Measurements from ENCODE around the gene ACP2. TPM values are rescaled to one million over a fixed set of nuclear protein-coding genes. Genes with fewer than 3 reads are reported as not detected.

Gene ACP2
- total RNA-seq, 1 donor from 2014 or later: 12.7 TPM

DNA sequence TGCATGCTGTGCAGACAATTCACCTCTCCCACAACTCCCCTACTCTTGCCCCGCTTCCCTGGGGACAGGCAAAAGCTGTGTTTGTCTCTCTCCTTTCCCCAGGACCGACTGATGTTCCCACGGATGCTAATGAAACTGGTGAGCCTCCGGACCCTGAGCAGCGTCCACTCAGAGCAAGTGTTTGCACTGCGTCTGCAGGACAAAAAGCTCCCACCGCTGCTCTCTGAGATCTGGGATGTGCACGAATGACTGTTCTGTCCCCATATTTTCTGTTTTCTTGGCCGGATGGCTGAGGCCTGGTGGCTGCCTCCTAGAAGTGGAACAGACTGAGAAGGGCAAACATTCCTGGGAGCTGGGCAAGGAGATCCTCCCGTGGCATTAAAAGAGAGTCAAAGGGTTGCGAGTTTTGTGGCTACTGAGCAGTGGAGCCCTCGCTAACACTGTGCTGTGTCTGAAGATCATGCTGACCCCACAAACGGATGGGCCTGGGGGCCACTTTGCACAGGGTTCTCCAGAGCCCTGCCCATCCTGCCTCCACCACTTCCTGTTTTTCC is 19.9 kb upstream of the ACP2 start:
- ATAC-seq: no peak

DNA sequence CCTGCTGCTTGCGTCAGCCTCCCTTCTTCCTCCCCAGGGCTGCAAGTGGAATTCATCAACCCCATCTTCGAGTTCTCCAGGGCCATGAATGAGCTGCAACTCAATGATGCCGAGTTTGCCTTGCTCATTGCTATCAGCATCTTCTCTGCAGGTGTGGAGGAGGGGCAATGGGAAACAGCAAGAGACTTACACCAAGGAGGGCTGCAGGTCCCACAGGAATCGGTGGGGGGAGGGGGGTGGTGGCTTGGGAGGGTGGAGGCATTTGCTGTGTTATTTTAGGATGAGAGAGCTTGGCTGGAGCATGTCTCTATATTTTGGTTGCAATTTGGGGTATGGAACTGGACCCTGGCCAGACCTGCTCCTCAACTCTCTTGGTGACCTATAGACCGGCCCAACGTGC is 19.3 kb upstream of the ACP2 start:
- ATAC-seq: no peak

DNA sequence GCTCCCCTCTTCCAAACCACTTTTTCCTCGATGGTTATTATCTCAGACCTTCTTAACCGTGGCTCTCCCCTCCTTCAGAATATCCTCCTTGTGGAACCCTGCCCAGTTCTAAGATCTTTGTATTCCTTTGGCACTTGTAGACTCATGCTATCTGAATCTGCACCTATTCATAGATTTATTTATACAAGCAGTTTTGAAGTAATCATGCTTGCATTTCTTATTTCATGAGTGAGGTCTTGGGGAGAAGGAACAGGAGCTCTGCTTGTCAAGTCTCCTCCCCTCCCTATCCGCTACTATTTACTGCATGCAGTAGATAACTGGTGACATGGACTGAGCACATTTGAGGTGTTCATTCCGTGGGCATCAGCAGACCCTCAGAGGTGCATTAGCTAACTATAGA is 15.9 kb upstream of the ACP2 start:
- ATAC-seq: no peak

DNA sequence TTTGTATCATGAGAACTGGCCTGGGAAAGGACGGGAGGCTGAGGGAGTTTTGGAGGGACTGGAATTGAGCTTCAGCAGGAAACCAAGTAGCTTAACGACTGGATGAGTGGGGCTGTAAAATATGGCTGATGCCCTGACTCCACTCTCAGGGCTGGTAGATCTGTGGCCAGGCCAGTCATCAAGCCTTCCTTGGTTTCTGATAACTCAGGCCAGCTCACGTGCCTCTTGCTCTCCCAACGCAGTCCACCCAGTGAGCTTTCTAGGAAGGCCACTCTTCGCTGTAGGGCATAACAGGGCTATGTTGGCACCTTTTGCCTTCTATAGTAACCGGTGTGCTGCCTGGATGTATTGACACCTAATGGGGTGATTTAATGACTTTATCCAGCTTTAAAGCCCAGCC is 15.5 kb upstream of the ACP2 start:
- ATAC-seq: no peak

DNA sequence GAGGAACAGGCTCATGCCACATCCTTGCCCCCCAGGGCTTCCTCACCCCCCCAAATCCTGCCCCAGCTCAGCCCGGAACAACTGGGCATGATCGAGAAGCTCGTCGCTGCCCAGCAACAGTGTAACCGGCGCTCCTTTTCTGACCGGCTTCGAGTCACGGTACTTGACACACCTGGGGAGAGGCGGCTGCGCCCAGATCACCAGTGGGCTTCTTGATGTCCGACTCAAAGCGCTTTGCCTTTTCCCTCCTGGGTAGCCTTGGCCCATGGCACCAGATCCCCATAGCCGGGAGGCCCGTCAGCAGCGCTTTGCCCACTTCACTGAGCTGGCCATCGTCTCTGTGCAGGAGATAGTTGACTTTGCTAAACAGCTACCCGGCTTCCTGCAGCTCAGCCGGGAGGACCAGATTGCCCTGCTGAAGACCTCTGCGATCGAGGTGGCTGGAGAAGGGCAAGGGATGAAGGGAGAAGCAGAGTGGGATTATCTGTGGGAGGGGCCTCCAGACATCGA is 12.7 kb upstream of the ACP2 start:
- ATAC-seq: no peak

DNA sequence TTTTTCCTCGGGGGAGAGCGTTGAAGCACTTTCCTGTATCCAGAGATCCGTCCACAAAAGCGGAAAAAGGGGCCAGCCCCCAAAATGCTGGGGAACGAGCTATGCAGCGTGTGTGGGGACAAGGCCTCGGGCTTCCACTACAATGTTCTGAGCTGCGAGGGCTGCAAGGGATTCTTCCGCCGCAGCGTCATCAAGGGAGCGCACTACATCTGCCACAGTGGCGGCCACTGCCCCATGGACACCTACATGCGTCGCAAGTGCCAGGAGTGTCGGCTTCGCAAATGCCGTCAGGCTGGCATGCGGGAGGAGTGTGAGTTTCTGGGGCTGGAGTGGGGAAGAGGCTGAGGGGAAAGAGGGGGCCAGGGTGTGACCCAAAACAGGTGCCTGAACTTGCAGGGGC is 11.8 kb upstream of the ACP2 start:
- no peak for ATAC-seq

DNA sequence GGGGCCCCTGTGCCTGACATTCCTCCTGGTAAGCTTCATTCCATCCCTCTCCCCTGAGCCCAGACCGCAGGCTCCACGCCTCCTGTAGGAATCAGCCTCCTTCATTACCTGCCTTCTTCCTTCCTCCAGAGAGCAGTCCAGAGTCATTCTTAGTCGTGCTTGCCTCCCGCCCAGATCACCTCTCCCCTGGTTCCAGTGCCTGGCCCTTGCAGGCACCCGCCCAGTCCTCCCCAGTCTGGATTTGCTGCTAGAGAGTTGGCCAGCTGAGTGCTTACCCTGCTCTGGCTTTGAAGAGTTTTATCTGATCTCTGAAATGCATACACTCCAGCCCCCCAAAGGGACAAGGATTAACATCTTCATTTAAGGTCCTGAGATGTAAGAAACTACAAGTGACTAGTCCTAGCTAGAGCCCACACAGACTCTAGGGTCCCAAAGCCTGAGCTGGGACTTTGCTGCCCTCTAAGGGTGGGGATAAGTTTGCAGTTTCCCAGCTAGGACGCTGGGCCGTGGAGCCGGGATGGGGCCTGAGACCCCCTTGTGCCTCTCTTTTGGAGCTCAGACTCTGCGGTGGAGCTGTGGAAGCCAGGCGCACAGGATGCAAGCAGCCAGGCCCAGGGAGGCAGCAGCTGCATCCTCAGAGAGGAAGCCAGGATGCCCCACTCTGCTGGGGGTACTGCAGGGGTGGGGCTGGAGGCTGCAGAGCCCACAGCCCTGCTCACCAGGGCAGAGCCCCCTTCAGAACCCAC is 10.8 kb upstream of the ACP2 start:
- peak; percentile 51 for ATAC-seq

DNA sequence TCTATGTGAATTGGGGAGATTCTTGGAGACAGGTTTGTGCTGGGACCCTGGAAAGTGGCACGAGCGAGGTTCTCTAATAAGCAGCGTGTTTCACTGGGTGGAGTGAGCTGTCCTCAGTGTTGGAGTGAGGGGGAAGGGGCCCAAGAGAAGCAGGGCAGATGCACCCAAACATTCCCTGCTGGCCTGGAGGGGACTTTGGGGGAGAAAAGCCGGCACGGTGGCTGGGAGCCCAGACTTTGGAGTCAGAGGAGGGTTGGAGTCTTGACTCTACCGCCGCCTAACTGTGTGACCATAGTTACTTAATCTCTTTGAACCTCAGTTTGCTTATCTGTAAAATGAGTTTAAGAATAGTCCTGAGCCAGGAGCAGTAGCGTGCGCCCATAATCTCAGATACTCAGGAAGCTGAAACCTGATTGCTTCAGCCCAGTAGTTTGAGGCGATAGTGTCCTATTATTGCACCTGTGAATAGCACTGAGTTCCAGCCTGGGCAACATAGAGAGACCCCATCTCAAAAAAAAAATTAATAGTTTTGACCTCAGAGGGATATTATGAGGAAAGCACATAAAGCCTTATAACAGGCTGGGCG is 9.8 kb upstream of the ACP2 start:
- no peak for ATAC-seq

DNA sequence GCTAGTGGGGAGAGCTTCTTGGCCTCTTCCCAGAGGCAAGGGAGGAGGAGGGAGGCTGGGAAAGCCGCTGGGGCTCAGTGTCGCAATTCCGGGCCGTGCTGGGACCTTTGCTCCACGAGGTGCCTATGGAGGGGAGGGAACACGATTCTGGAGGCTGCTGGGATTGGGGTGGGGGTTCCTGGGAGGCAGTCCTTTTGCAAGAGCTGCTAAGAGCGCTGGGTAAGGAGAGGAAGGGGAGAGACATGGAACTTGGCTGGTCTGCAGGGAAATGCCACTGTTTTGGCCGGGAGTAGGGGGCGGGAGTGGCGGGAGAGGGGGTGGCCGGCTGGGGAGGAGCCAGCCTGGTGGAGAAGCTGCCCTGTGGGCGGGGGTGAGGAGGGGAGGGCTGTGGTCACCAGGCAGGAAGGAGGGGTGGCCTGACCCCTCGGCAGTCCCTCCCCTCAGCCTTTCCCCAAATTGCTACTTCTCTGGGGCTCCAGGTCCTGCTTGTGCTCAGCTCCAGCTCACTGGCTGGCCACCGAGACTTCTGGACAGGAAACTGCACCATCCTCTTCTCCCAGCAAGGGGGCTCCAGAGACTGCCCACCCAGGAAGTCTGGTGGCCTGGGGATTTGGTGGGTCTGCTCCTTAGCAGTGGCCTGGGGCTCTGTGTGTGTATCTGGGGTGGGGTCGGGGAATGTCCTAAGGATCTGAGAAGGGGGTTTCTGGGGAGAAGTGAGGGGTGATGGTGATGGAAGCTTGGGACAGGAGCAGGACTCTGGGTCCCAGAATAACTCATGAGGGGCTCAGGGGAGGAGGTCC is 9.1 kb upstream of the ACP2 start, which contains the start of gene NR1H3:
TSS of gene NR1H3 (plus strand) at position 480 of the 800 bp plus-strand sequence. CDS start 1,221 bp downstream, outside the sequence.
- peak; percentile 37 for ATAC-seq

DNA sequence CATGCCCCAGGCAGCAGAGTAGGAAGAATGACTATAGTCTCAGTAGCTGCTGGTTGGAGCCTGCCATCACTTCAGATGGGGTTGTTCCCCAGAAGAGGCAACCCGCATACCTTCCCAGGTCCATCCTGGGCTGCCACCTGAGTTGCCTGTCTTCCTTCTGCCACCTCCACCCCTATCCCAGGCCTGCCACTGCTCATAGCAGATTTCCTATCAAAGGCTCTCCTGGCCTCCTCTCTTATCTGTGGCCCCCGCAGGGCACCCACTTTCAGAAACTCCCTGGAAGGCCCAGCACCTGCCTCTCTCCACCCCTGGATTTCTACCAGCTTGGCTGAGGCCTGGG is 8.5 kb upstream of the ACP2 start:
- peak; percentile 24 for ATAC-seq

DNA sequence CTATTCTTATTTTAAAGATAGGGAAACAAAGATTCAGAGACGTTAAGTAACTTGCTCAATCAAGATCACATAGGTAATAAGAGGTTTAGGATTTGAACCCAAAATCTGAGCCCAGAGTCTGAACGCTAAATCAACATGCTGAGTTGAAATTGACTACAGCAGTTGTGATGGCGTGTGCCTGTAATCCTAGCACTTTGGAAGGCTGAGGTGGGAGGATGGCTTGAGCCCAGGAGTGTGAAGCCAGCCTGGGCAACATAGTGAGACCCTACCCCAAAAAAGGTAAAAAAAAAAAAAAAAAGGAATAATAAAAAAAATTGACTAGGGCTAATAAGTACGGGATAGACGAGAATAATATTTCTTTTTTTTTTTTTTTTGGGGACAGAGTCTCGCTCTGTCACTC is 7.8 kb upstream of the ACP2 start:
- no peak for ATAC-seq

DNA sequence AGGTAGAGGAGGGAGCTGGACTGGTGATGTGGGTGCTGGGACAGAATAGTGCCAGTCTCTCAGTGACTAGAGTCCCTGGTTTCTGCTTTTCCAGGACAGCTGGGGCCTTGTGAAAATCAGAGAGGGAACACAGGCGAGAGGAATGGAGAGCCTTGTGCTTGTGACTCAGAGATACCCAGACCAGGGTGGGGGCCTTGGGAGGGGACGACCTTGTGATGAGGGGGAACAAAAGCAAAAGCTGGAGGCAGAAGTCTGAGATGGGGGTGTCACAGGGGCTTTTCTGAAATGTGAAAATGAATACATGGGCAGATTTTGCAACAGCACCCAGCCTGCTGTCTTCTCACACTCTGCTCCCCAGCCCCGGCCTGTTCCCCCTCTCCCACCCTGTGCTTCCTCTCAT is 5.8 kb upstream of the ACP2 start:
- ATAC-seq: no peak

DNA sequence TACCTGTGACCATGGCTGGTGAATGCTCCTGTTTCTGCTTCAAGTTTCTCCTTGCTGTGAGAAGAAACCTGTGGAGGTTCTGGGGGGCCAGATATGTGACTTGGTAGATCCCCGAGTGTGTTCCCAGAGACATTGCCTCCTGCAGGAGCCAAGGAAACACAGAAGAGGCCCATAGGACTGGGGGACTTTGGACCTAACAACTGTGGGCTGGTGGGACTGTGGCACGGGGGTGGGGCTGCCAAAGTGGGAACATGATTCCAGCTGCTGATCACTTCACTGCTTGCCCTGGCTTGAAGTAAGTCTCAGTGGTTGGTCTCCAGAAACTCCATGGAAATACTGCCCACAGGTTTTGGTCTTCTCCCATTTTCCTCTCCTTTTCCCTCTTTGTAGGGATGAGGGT is 5.0 kb upstream of the ACP2 start:
- ATAC-seq: no peak

DNA sequence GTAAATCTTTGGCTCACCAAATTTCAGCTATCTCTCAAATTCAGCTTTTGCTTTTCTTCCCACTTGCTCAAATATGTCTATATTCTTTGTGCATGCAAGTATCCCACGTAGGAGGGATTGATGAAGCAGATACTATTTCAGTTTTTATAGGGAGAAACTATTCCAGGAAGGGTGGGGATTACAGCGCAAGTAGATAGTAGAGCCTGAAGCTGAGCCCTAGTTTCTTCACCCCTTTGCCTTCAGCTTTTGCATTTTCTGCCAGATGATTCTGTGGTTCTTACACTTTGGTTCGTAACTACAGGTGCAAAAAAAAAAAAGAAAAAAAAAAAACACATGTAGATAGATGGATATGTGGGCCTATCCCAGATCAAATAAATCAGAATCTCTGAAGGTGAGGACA is 3.1 kb upstream of the ACP2 start:
- no peak for ATAC-seq

DNA sequence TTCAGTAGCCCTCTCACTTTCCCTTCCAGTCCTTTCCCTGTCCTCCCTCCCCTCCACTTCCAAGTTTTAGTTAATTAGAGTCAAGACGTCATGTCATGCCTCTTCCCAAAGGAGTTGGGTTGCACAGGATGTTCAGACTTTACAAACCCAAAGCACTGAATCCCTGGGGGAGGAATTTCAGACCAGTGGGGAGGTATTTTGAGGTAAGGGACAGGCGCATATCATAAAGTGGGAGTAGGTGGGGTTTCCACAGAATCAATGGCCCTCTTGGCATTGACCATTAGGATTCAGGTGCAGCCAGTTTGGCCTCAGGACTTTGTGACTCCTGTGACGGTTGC is 733 bp upstream of the ACP2 start:
- no peak for ATAC-seq

DNA sequence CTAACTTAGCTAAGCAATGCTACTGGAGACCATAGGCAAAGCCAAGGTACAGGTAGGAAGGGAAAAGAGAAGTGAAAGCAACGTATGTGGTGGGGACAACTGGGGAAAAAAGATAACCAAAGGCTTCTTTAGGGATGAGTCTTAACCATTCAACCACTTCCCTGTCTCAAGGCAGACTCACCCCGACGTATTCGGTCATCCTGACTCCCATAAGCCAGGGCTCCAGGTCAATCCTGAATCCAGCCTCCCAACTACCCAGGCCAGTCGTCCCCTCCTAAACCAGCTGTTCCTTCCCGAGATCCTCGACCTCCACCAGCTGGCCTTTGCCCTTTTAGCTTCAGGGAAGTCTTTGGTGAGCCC is 330 bp downstream of the ACP2 start:
- peak; percentile 9 for ATAC-seq

DNA sequence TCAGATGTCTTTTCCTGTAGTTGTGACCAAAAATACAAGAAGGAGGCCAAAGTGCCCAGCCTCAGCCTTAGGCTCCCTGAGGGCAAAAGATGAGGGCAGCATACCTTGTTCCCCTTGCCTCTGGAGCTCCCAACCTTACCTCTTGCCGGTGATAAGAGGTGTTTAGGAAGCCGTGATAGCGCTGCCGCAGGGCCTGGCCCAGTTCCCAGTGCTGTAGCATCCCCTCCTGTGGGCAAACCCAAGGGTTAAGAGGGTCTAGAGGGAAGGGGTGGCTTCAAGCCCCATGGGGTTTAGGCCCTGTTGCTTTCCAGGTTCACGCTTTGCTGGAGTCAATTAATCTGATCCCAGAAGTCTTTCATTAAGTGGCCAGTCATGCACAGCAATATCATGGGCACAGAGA is 1.1 kb downstream of the ACP2 start:
- ATAC-seq: no peak

DNA sequence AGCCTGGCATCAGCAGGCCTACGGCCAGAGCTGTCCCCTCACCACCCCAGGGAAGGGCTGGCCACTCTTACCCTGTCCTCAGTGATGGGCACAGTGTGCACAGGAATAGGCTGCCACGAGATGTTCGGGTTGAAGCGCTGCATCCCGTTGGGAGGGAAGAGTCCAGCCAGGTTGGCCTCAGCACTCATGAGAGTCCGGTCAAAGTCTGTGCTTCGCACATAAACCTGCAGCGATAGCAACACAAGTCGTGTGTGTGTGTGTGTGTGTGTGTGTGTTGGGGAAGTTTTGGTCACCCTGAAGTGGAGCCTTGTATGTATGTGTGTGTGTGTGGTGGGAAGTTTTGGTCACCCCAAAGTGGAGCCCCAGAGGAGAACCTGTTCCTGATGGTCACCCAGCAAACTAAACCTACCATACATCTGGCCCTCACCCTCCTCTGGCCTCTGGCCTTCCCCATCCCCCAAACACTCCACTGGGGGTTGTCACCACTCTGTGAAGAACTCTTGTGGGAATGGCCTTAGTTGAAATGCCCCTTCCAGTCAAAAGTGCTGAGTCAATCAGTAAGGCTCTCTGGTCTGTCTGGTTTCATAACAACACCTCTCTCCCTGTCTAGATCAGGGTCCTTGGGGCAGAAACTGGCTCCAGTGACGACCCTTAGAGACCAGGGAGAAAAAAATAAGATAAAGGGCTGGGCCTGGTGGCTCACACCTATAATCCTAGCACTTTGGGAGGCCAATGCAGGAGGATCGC is 2.8 kb downstream of the ACP2 start:
- no peak for ATAC-seq

DNA sequence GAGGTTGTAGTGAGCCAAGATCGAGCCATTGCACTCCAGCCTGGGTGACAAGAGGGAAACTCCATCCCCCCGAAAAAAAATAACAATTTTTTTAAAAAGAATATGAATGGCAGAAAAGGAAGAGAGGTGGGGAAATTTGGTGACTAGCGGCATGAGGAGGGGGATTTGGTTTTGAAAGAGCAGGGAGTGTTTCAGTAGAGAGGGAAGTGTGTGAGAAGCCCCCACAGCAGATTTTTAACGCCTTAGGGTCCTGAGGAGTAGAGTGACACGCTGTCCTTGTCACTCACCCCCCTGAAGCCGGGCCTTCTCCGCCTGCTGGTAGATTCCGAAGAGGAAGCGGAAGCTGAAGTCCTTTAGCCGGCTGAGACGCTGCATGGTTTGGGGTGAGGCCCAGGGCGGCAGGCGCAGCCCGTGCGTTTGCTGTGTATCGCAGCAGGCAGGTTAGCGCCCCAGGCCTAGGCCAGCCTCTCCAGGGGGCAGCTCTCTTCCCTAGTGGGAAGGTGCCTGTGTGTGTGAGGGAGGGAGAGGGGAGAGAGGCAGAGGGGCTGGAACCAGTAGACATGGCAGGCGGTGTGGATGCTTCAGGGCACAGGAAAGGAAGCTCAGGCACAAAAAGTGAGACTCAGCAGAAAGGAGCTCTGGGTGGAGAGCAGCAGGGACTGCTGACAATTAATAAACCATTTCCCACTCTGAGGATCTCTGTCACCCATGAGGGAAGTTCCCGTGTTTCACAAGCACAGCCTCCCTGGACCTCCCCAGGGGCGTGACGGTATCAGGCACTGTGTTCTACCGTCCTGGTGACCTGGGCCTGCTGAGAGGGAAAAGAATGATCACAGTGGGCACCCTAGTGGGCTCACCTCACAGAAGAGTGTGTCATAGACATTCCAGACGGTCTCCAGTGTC is 3.9 kb downstream of the ACP2 start:
- ATAC-seq: no peak

DNA sequence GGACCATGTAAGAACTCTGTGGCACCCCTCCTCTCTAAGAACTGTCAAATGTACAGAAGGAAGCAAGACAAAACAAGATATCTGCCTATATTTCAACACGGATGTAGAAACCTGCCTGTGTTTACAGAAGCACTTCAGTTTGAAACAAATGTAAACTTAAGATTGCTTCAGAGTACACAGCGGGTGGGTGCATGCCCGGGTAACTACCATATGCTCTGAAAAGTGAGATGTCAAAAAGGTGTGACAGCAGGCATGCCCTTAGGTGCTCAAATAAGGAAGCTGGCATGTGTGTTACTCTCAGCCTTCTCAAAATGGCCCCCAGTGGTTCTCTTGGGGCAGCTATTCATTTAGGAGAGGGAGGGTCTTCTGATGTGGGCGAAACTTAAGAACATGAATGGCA is 5.2 kb downstream of the ACP2 start:
- peak; percentile 63 for ATAC-seq

DNA sequence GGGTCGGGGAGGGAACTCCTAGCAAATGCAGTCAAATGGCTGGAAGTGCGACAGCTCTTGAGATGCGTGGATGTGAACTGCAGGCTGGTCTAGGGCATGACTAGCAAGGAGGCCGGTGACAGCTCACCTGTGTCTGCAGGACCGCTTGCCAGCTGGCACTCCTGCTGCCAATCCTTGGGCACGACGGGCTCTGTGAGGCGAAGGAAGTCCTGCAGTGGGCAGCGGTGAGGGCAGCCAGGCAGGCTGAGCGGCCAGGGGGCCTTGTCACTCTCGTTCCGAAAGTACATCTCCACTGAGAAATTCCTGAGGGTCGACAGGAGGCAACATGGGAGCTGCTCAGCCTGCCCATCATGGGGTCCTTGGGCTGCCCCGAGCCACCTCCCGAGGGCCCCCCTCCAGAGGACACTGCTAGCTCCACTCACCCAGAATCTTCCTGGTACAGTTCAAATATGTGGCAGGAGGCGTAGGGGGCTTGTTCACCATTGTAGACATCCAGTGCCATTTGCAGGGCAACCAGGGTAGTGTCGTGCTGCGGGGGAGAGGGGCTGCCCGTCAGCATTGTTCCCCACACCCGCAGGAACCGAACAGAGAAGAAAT is 5.9 kb downstream of the ACP2 start:
- no peak for ATAC-seq

Measured in esophagus mucosa (tissue), 1 donor.